RWPE2 (cell line): ENCODE data around the gene ARHGAP26.
"Not testable (repeated sequence)": the region's sequence is repeated elsewhere in the genome, so short reads cannot be mapped to it uniquely, and the experiment has no call there.

ENCODE experiments used
- ATAC-seq: fragments of 200-7000 bp; cut with Tn5 transposase; 3 replicates; pipeline ENCODE4 v1.9.1; 2021; ENCODE audit warnings: low read depth
- DNase-seq: peaks from one replicate; pipeline ENCODE4 v3.0.0-alpha.2; 2020; ENCODE audit warnings: low spot score
- H3K27ac ChIP-seq: fragments of 450-650 bp; 2 replicates; pipeline ENCODE4 v1.5.1; 2017; ENCODE audit warnings: mild to moderate bottlenecking; ENCODE audit not compliant: poor library complexity, severe bottlenecking
- H3K27me3 ChIP-seq: fragments of 250-450 bp; sonication (Bioruptor Pico); 2 replicates; pipeline ENCODE4 v1.5.1; 2021; ENCODE audit warnings: mild to moderate bottlenecking, moderate library complexity; ENCODE audit not compliant: insufficient read depth, poor library complexity, severe bottlenecking
- H3K36me3 ChIP-seq: fragments of 250-450 bp; sonication (Bioruptor Pico); 2 replicates; pipeline ENCODE4 v1.5.1; 2020; ENCODE audit warnings: low read depth, mild to moderate bottlenecking, moderate library complexity
- H3K4me1 ChIP-seq: fragments of 250-450 bp; sonication (Bioruptor Pico); 2 replicates; pipeline ENCODE4 v1.5.1; 2021; ENCODE audit warnings: mild to moderate bottlenecking, moderate library complexity; ENCODE audit not compliant: insufficient read depth, poor library complexity, severe bottlenecking
- H3K4me3 ChIP-seq: fragments of 250-450 bp; sonication (Bioruptor Pico); 2 replicates; pipeline ENCODE4 v1.5.1; 2021; ENCODE audit warnings: mild to moderate bottlenecking, moderate library complexity; ENCODE audit not compliant: severe bottlenecking
- H3K9me3 ChIP-seq: fragments of 250-450 bp; sonication (Bioruptor Pico); 2 replicates; pipeline ENCODE4 v1.5.1; 2021; ENCODE audit warnings: mild to moderate bottlenecking, moderate library complexity; ENCODE audit not compliant: severe bottlenecking
- TF ChIP-seq, protein P1 (sequence below): fragments of 450-650 bp; IDR thresholded peaks from one replicate; pipeline ENCODE4 v1.5.1; 2017; ENCODE audit warnings: mild to moderate bottlenecking, moderate library complexity; ENCODE audit not compliant: poor library complexity, severe bottlenecking

ARHGAP26 gene

DNA sequence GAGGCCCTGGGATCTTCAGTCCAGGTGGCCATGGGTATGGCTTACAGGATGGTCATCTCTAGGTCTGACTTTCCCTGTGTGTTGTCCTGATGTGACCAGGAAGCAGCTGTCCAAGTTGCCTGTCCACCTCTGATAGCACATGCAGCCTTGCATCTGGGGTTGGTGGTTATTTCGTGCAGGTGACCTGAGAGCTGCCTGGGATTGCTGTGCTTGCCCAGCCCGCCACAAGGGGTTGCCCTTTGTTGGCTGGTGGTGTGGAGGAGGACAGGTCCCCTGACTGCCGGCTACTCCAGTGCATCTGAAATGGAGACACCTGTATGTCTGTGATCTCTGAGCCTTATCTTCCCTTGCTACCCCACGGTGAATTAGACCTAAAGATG, 212.6 kb downstream of the ARHGAP26 start:
- no peak for DNase-seq
- H3K9me3 ChIP-seq = no peaks in the 10 kb centered on the region
- ATAC-seq = no peak
- TF ChIP-seq, protein P1, sequence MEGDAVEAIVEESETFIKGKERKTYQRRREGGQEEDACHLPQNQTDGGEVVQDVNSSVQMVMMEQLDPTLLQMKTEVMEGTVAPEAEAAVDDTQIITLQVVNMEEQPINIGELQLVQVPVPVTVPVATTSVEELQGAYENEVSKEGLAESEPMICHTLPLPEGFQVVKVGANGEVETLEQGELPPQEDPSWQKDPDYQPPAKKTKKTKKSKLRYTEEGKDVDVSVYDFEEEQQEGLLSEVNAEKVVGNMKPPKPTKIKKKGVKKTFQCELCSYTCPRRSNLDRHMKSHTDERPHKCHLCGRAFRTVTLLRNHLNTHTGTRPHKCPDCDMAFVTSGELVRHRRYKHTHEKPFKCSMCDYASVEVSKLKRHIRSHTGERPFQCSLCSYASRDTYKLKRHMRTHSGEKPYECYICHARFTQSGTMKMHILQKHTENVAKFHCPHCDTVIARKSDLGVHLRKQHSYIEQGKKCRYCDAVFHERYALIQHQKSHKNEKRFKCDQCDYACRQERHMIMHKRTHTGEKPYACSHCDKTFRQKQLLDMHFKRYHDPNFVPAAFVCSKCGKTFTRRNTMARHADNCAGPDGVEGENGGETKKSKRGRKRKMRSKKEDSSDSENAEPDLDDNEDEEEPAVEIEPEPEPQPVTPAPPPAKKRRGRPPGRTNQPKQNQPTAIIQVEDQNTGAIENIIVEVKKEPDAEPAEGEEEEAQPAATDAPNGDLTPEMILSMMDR = no peak
- H3K4me1 ChIP-seq = peaks cover 52% of the 10 kb centered on the region
- H3K27me3 ChIP-seq = no peaks in the 10 kb centered on the region
- H3K4me3 ChIP-seq = no peak overlapping the region
- no peaks in the 10 kb centered on the region for H3K36me3 ChIP-seq
- H3K27ac ChIP-seq = peak overlapping the region; percentile 98

DNA sequence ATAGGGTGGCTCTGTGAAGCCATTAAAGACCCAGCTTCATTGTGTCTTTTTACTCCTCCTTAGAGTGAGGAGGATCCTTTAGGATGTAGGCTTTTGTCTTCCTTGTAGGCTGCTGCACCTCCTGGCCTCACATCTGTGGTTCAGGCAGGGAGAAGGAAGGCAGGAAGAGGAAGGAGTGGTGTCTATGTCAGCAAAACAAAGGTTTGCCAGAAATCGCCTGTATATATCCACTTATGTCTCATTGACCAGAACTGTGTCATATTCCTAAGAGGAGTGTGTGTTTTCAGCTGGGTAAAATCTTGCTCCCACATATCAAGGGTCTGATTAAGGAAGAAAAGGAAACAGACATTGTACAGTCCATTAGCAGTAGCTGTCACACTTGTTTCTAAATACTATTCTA, 213.8 kb downstream of the ARHGAP26 start:
- DNase-seq (no peak), ATAC-seq (no peak)
- no peaks in the 10 kb centered on the region for H3K36me3 ChIP-seq
- H3K9me3 ChIP-seq = no peaks in the 10 kb centered on the region
- H3K4me1 ChIP-seq = peaks cover 40% of the 10 kb centered on the region
- TF ChIP-seq, protein P1 = no peak
- peak overlapping the region; percentile 98 for H3K27ac ChIP-seq
- H3K27me3 ChIP-seq = no peaks in the 10 kb centered on the region
- no peak overlapping the region for H3K4me3 ChIP-seq

DNA sequence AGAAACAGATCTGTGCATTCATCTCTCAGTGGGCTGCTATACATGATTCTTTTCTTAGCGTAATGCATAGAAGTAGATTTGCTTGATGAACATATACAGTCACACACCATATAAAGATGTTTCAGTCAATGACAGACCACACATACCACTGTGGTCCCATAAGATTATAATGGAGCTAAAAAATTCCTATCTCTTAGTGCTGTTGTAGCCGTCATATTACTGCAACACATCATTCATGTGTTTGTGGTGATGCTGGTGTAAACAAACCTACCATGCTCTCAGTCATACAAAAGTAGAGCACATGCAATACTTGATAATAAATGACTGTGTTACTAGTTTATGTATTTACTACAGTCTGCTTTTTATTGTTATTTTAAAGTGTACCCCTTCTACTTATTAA, 214.3 kb downstream of the ARHGAP26 start:
- Histone ChIP-seq H3K36me3 (no peaks in the 10 kb centered on the region), H3K4me1 (peaks cover 36% of the 10 kb centered on the region), H3K27me3 (no peaks in the 10 kb centered on the region), H3K4me3 (no peak overlapping the region), H3K9me3 (no peaks in the 10 kb centered on the region), H3K27ac (peak overlapping the region; percentile 98)
- TF ChIP-seq, protein P1 = no peak
- DNase-seq = no peak
- ATAC-seq = no peak

DNA sequence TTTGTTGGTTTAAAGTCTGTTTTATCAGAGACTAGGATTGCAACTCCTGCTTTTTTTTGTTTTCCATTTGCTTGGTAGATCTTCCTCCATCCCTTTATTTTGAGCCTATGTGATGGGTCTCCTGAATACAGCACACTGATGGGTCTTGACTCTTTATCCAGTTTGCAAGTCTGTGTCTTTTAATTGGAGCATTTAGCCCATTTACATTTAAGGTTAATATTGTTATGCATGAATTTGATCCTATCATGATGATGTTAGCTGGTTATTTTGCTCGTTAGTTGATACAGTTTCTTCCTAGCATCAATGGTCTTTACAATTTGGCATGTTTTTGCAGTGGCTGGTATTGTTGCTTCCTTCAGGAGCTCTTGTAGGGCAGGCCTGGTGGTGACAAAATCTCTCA, 219.1 kb downstream of the ARHGAP26 start:
- H3K9me3 ChIP-seq, H3K27me3 ChIP-seq, H3K4me3 ChIP-seq, DNase-seq, H3K27ac ChIP-seq, ATAC-seq, H3K36me3 ChIP-seq, H3K4me1 ChIP-seq: not testable (repeated sequence)

DNA sequence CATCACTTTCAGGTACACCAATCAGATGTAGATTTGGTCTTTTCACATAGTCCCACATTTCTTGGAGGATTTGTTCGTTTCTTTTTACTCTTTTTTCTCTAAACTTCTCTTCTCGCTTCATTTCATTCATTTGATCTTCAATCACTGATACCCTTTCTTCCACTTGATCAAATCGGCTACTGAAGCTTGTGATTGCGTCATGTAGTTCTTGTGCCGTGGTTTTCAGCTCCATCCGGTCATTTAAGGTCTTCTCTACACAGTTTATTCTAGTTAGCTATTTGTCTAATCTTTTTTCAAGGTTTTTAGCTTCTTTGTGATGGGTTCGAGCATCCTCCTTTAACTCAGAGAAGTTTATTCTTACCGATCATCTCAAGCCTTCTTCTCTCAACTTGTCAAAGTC, 219.9 kb downstream of the ARHGAP26 start:
- not testable (repeated sequence) for H3K27ac ChIP-seq, H3K9me3 ChIP-seq, H3K4me1 ChIP-seq, H3K4me3 ChIP-seq, H3K36me3 ChIP-seq, H3K27me3 ChIP-seq, ATAC-seq, DNase-seq

DNA sequence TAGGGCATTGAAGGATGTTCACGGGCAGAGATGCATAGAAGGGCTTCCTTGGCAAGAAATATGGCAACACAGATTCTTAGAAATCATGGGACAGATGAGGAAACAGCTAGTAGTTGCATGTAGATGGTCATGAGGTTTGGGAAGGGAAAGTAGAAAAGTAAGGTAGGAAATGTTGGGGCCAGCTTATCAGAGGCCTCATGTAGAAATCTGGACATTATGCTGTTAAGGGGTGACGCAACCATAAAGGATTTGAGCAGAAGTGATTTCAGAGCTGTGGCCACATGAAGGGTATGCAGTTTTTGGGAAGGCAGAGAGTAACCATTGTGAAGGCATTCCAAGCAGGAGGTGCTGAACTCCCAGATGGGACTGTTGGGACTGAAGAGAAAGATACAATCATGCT, 224.0 kb downstream of the ARHGAP26 start:
- no peaks in the 10 kb centered on the region for H3K9me3 ChIP-seq
- ATAC-seq (no peak), DNase-seq (no peak)
- H3K27me3 ChIP-seq = no peaks in the 10 kb centered on the region
- no peaks in the 10 kb centered on the region for H3K36me3 ChIP-seq
- H3K4me3 ChIP-seq = no peak overlapping the region
- no peak overlapping the region for H3K27ac ChIP-seq
- H3K4me1 ChIP-seq = no peaks in the 10 kb centered on the region
- TF ChIP-seq, protein P1 = no peak

DNA sequence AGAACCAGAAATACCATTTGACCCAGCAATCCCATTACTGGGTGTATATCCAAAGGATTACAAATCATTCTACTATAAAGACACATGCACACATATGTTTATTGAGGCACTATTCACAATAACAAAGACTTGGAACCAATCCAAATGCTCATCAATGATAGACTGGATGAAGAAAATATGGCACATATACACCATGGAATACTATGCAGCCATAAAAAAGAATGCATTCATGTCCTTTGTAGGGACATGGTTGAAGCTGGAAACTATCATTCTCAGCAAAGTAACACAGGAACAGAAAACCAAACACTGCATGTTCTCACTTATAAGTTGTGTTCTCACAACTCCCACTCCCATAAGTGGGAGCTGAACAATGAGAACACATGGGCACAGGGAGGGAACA, 225.4 kb downstream of the ARHGAP26 start:
- not testable (repeated sequence) for H3K27me3 ChIP-seq, H3K4me3 ChIP-seq, H3K36me3 ChIP-seq, DNase-seq, H3K27ac ChIP-seq, H3K9me3 ChIP-seq, ATAC-seq, H3K4me1 ChIP-seq
